HEK293 (cell line): ENCODE measurements around the gene UBAP1L.

Experiments
- CTCF ChIA-PET: fragments of 350-600 bp; formaldehyde crosslinking; extraction: SDS; loops from one replicate; lab custom pipeline; 2021; ENCODE audit warnings: antibody characterized with exemption; lab: Yijun Ruan, JAX
- POLR2A ChIA-PET: fragments of 300-600 bp; formaldehyde crosslinking; extraction: SDS; loops from one replicate; lab custom pipeline; 2020; ENCODE audit warnings: antibody characterized with exemption, inconsistent platforms; lab: Yijun Ruan, JAX
- H3K27ac ChIP-seq: fragments of 200-500 bp; sonication (Bioruptor generic); 2 replicates; pipeline ENCODE4 v1.5.1; 2014; ENCODE audit warnings: low read depth, low read length, control low read depth, inconsistent platforms; ENCODE audit errors: extremely low read depth
- H3K36me3 ChIP-seq, 2 experiments: fragments of 200-500 bp in 1 of 2; sonication (Bioruptor generic) in 1 of 2; 1 replicate in 1 of 2; 2 replicates in 1 of 2; pipeline ENCODE4 v1.5.1; 2014 to 2017; ENCODE audit warnings: inconsistent platforms in 2 of 2, low read length in 2 of 2; ENCODE audit not compliant: control insufficient read depth in 2 of 2, insufficient read depth in 1 of 2
- H3K4me1 ChIP-seq: fragments of 200-500 bp; sonication (Bioruptor generic); 2 replicates; pipeline ENCODE4 v1.5.1; 2014; ENCODE audit warnings: mild to moderate bottlenecking, low read length, inconsistent platforms; ENCODE audit not compliant: control insufficient read depth, insufficient read depth
- H3K4me3 ChIP-seq: 2 replicates; pipeline ENCODE4 v1.5.1; 2011; ENCODE audit warnings: low read depth, mild to moderate bottlenecking, control low read depth, low read length, moderate library complexity
- H3K9me3 ChIP-seq: fragments of 200-500 bp; sonication (Bioruptor generic); 2 replicates; pipeline ENCODE4 v1.5.1; 2014; ENCODE audit warnings: low read depth, low read length, inconsistent platforms; ENCODE audit not compliant: control insufficient read depth, insufficient read depth
- BCL6B ChIP-seq: fragments of 450-650 bp; formaldehyde crosslinking; IDR thresholded peaks from 2 replicates; pipeline ENCODE4 v1.5.1; 2017; ENCODE audit warnings: missing biosample characterization, missing genetic modification characterization
- CTCF ChIP-seq: fragments of 450-650 bp; formaldehyde crosslinking; IDR thresholded peaks from 2 replicates; pipeline ENCODE4 v1.5.1; 2016; ENCODE audit warnings: missing biosample characterization, missing genetic modification characterization
- INSM2 ChIP-seq: fragments of 450-650 bp; formaldehyde crosslinking; IDR thresholded peaks from 2 replicates; pipeline ENCODE4 v1.5.1; 2016; ENCODE audit warnings: missing biosample characterization, missing genetic modification characterization
- KLF1 ChIP-seq: fragments of 450-650 bp; formaldehyde crosslinking; IDR thresholded peaks from 2 replicates; pipeline ENCODE4 v1.5.1; 2016; ENCODE audit warnings: missing biosample characterization, missing genetic modification characterization
- PRDM1 ChIP-seq: fragments of 450-650 bp; formaldehyde crosslinking; IDR thresholded peaks from 2 replicates; pipeline ENCODE4; 2016; ENCODE audit warnings: missing biosample characterization, missing genetic modification characterization
- WT1 ChIP-seq: fragments of 450-650 bp; formaldehyde crosslinking; IDR thresholded peaks from 2 replicates; pipeline ENCODE4 v1.5.1; 2016; ENCODE audit warnings: missing biosample characterization, missing genetic modification characterization
- ZBTB17 ChIP-seq: fragments of 450-650 bp; formaldehyde crosslinking; IDR thresholded peaks from 2 replicates; pipeline ENCODE4 v1.5.1; 2016; ENCODE audit warnings: missing biosample characterization, missing genetic modification characterization
- ZBTB49 ChIP-seq: fragments of 450-650 bp; formaldehyde crosslinking; IDR thresholded peaks from 2 replicates; pipeline ENCODE4 v1.5.1; 2016; ENCODE audit warnings: missing biosample characterization, missing genetic modification characterization, low read depth
- ZBTB7A ChIP-seq: fragments of 450-650 bp; formaldehyde crosslinking; IDR thresholded peaks from 2 replicates; pipeline ENCODE4 v1.5.1; 2016; ENCODE audit warnings: low read depth, missing biosample characterization, missing genetic modification characterization
- ZEB2 ChIP-seq: fragments of 450-650 bp; formaldehyde crosslinking; IDR thresholded peaks from 2 replicates; pipeline ENCODE4 v1.5.1; 2016; ENCODE audit warnings: missing biosample characterization, missing genetic modification characterization
- ZNF302 ChIP-seq: fragments of 450-650 bp; formaldehyde crosslinking; IDR thresholded peaks from 2 replicates; pipeline ENCODE4 v1.5.1; 2016; ENCODE audit warnings: missing biosample characterization, missing genetic modification characterization, low read depth
- ZNF530 ChIP-seq: fragments of 450-650 bp; formaldehyde crosslinking; IDR thresholded peaks from 2 replicates; pipeline ENCODE4 v1.5.1; 2016; ENCODE audit warnings: low read depth, missing biosample characterization, missing genetic modification characterization
- ZNF561 ChIP-seq: fragments of 450-650 bp; IDR thresholded peaks from 2 replicates; pipeline ENCODE4 v1.5.1; 2018; ENCODE audit warnings: missing biosample characterization, missing genetic modification characterization, borderline replicate concordance
- ZNF654 ChIP-seq: fragments of 450-650 bp; formaldehyde crosslinking; IDR thresholded peaks from 2 replicates; pipeline ENCODE4 v1.5.1; 2016; ENCODE audit warnings: low read depth, missing biosample characterization, missing genetic modification characterization
- ZNF704 ChIP-seq: fragments of 450-650 bp; formaldehyde crosslinking; IDR thresholded peaks from 2 replicates; pipeline ENCODE4 v1.5.1; 2016; ENCODE audit warnings: missing biosample characterization, missing genetic modification characterization
- ZSCAN23 ChIP-seq: fragments of 450-650 bp; formaldehyde crosslinking; IDR thresholded peaks from 2 replicates; pipeline ENCODE4 v1.5.1; 2016; ENCODE audit warnings: missing biosample characterization, missing genetic modification characterization
- TF ChIP-seq, protein P1 (sequence below): fragments of 450-650 bp; formaldehyde crosslinking; IDR thresholded peaks from 2 replicates; pipeline ENCODE4 v1.5.1; 2017; ENCODE audit warnings: missing biosample characterization, missing genetic modification characterization
- TF ChIP-seq, protein P2 (sequence below): fragments of 450-650 bp; formaldehyde crosslinking; IDR thresholded peaks from 2 replicates; pipeline ENCODE4 v1.5.1; 2016; ENCODE audit warnings: missing biosample characterization, missing genetic modification characterization
- TF ChIP-seq, protein P3 (sequence below): sonication (generic); formaldehyde crosslinking; IDR thresholded peaks from 2 replicates; pipeline ENCODE4 v1.8.1; 2022; ENCODE audit warnings: mild to moderate bottlenecking, moderate library complexity, missing genetic modification reagents

Gene UBAP1L

GRCh38 chr15:65051266-65051665 is 63.7 kb downstream of the UBAP1L start (continued):
- TF ChIP-seq ZBTB17 (tag by site-specific recombination): no peak
- TF ChIP-seq ZBTB49: no peak
- TF ChIP-seq ZNF302 (tag by site-specific recombination): no peak
- TF ChIP-seq ZNF654 (tag by site-specific recombination): no peak
- no peak for TF ChIP-seq KLF1
- TF ChIP-seq ZSCAN23 (tag by site-specific recombination): no peak
- TF ChIP-seq ZNF561 (tag by site-specific recombination): no peak
- TF ChIP-seq CTCF: no peak
- no peak for TF ChIP-seq INSM2
- TF ChIP-seq ZBTB7A (tag by site-specific recombination): no peak
- no peak for TF ChIP-seq ZEB2 (tag by site-specific recombination)

GRCh38 chr15:65050270-65050669 is 64.7 kb downstream of the UBAP1L start:
- no peak overlapping the region for H3K27ac ChIP-seq
- CTCF ChIA-PET: interaction anchor here (0.7 to 7.4 kb wide), 2 partner anchors 32 to 71 kb away, joined by 3 to 94 read pairs; no protein-coding TSS in a partner anchor
- POLR2A ChIA-PET: no interaction called here

More at GRCh38 chr15:65050270-65050669, 64.7 kb downstream of the UBAP1L start:
- Histone ChIP-seq H3K4me3 (no peak overlapping the region), H3K36me3 (no peaks in the 10 kb centered on the region), H3K4me1 (no peaks in the 10 kb centered on the region), H3K9me3 (no peaks in the 10 kb centered on the region)
- TF ChIP-seq, protein P1, sequence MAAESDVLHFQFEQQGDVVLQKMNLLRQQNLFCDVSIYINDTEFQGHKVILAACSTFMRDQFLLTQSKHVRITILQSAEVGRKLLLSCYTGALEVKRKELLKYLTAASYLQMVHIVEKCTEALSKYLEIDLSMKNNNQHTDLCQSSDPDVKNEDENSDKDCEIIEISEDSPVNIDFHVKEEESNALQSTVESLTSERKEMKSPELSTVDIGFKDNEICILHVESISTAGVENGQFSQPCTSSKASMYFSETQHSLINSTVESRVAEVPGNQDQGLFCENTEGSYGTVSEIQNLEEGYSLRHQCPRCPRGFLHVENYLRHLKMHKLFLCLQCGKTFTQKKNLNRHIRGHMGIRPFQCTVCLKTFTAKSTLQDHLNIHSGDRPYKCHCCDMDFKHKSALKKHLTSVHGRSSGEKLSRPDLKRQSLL: no peak
- TF ChIP-seq, protein P2, sequence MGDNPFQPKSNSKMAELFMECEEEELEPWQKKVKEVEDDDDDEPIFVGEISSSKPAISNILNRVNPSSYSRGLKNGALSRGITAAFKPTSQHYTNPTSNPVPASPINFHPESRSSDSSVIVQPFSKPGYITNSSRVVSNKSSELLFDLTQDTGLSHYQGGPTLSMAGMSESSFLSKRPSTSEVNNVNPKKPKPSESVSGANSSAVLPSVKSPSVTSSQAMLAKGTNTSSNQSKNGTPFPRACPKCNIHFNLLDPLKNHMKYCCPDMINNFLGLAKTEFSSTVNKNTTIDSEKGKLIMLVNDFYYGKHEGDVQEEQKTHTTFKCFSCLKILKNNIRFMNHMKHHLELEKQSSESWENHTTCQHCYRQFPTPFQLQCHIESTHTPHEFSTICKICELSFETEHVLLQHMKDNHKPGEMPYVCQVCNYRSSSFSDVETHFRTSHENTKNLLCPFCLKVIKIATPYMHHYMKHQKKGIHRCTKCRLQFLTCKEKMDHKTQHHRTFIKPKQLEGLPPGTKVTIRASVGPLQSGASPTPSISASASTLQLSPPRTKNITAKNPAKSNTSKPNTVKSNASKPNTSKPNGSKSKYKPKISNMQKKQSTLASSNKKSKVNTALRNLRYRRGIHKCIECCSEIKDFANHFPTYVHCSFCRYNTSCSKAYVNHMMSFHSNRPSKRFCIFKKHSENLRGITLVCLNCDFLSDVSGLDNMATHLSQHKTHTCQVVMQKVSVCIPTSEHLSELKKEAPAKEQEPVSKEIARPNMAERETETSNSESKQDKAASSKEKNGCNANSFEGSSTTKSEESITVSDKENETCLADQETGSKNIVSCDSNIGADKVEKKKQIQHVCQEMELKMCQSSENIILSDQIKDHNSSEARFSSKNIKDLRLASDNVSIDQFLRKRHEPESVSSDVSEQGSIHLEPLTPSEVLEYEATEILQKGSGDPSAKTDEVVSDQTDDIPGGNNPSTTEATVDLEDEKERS (tag by site-specific recombination): no peak
- TF ChIP-seq ZNF704 (tag by site-specific recombination) (no peak), BCL6B (tag by site-specific recombination) (no peak), ZNF530 (tag by site-specific recombination) (no peak), PRDM1 (tag by site-specific recombination) (no peak), ZBTB7A (tag by site-specific recombination) (no peak), WT1 (tag by site-specific recombination) (no peak)
- TF ChIP-seq, protein P3, sequence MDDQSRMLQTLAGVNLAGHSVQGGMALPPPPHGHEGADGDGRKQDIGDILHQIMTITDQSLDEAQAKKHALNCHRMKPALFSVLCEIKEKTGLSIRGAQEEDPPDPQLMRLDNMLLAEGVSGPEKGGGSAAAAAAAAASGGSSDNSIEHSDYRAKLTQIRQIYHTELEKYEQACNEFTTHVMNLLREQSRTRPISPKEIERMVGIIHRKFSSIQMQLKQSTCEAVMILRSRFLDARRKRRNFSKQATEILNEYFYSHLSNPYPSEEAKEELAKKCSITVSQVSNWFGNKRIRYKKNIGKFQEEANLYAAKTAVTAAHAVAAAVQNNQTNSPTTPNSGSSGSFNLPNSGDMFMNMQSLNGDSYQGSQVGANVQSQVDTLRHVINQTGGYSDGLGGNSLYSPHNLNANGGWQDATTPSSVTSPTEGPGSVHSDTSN (CRISPR knock-in tag): no peak
